PC-9 (cell line): ENCODE data around the gene CEP112. TPM values are rescaled to one million over a fixed set of nuclear protein-coding genes. Genes with fewer than 3 reads are reported as not detected.

Experiments
- BruUV-seq: library from RNA; stranded (reverse); fragments of 400-500 nt; replicated peaks from 2 replicates; lab custom pipeline; 2021; lab: Mats Ljungman, UMichigan
- CTCF ChIA-PET: fragments of 300-600 bp; sonication (Branson Sonifier 250); formaldehyde crosslinking; loops from one replicate; lab custom pipeline; 2022; ENCODE audit warnings: antibody characterized with exemption; lab: Charles Lee
- POLR2A ChIA-PET: fragments of 300-600 bp; sonication (Branson Sonifier 250); formaldehyde crosslinking; loops from one replicate; lab custom pipeline; 2022; ENCODE audit warnings: antibody characterized with exemption; ENCODE audit not compliant: unreplicated experiment; lab: Charles Lee
- DNase-seq, 2 experiments: peaks; one replicate each; pipeline versions ENCODE4 v3.0.0 to v3.0.0-alpha.2; 2015 to 2022; ENCODE audit warnings: mixed read lengths in 1 of 2
- H2AFZ ChIP-seq: fragments of 200-600 bp; sonication (generic); 2 replicates; pipeline ENCODE4 v1.8.1; 2017; ENCODE audit warnings: antibody characterized with exemption
- H3F3A ChIP-seq: fragments of 200-600 bp; sonication (generic); 2 replicates; pipeline ENCODE4 v1.8.1; 2017; ENCODE audit warnings: antibody characterized with exemption, mild to moderate bottlenecking, low read depth; ENCODE audit not compliant: insufficient read depth
- H3K27ac ChIP-seq: fragments of 200-600 bp; sonication (generic); 2 replicates; pipeline ENCODE4 v1.6.1; 2016; ENCODE audit warnings: mixed run types
- H3K27me3 ChIP-seq: fragments of 200-600 bp; sonication (generic); 2 replicates; pipeline ENCODE4 v1.6.1; 2016; ENCODE audit warnings: low read depth, mixed run types; ENCODE audit not compliant: insufficient read depth
- H3K36me3 ChIP-seq: fragments of 200-600 bp; sonication (generic); 2 replicates; pipeline ENCODE4 v1.6.1; 2016; ENCODE audit warnings: low read depth, mixed run types
- H3K4me1 ChIP-seq: fragments of 200-600 bp; sonication (generic); replicated peaks from 2 replicates; pipeline ENCODE4 v1.6.1; 2016; ENCODE audit warnings: mixed run types; ENCODE audit not compliant: insufficient read depth
- H3K4me2 ChIP-seq: fragments of 200-600 bp; sonication (generic); 2 replicates; pipeline ENCODE4 v1.6.1; 2017; ENCODE audit warnings: mixed run types
- H3K4me3 ChIP-seq: fragments of 200-600 bp; sonication (generic); 2 replicates; pipeline ENCODE4 v1.6.1; 2016; ENCODE audit warnings: mixed run types
- H3K79me2 ChIP-seq: fragments of 200-600 bp; sonication (generic); 2 replicates; pipeline ENCODE4 v1.6.1; 2017; ENCODE audit warnings: low read depth, mixed run types
- H3K9me2 ChIP-seq: fragments of 200-600 bp; sonication (generic); 2 replicates; pipeline ENCODE4 v1.8.1; 2017; ENCODE audit warnings: mild to moderate bottlenecking; ENCODE audit not compliant: insufficient read depth
- H3K9me3 ChIP-seq: fragments of 200-600 bp; sonication (generic); 2 replicates; pipeline ENCODE4 v1.8.1; 2016; ENCODE audit warnings: low read depth; ENCODE audit not compliant: insufficient read depth
- H4K20me1 ChIP-seq: fragments of 200-600 bp; sonication (generic); 2 replicates; pipeline ENCODE4 v1.8.1; 2017; ENCODE audit not compliant: insufficient read depth
- CTCF ChIP-seq: fragments of 200-600 bp; sonication (generic); conservative IDR thresholded peaks from 2 replicates; pipeline ENCODE4 v1.6.1; 2017; ENCODE audit warnings: mixed run types, antibody characterized with exemption, mild to moderate bottlenecking, moderate library complexity
- EZH2 ChIP-seq: fragments of 200-600 bp; sonication (generic); IDR thresholded peaks from 2 replicates; pipeline ENCODE4 v1.8.0; 2017; ENCODE audit warnings: antibody characterized with exemption, low read depth
- intact Hi-C: fragments of 100-400 bp; cut with micrococcal nuclease; formaldehyde crosslinking; loops from one replicate; pipeline ENCODE4 v1.10.0; 2022; ENCODE audit not compliant: unreplicated experiment
- total RNA-seq: library from RNA; stranded (reverse); gene quantifications from 2 replicates; pipeline ENCODE4 v1.2.3, GENCODE V29; 2021

CEP112 gene
- total RNA-seq, 1 experiment from 2014 or later: 4.3 TPM

- Histone ChIP-seq H3K27me3 (no peaks in the 10 kb centered on the region), H3K4me2 (no peak overlapping the region), H3K27ac (no peak overlapping the region), H3K79me2 (no peaks in the 10 kb centered on the region), H2AFZ (no peak overlapping the region), H3K4me3 (no peak overlapping the region), H3K9me2 (no peaks in the 10 kb centered on the region), H3K4me1 (no peaks in the 10 kb centered on the region), H3K9me3 (no peaks in the 10 kb centered on the region), H4K20me1 (no peaks in the 10 kb centered on the region), H3K36me3 (no peaks in the 10 kb centered on the region), H3F3A (no peaks in the 10 kb centered on the region)
- BruUV-seq: no TSS peak
- no peak for DNase-seq
- ChIA-PET CTCF (no interaction called here), POLR2A (no interaction called here)
- TF ChIP-seq CTCF: no peak
- intact Hi-C loops: no loop called here
Measured at GRCh38 chr17:65604070-65604469, 587.9 kb downstream of the CEP112 start.

DNA sequence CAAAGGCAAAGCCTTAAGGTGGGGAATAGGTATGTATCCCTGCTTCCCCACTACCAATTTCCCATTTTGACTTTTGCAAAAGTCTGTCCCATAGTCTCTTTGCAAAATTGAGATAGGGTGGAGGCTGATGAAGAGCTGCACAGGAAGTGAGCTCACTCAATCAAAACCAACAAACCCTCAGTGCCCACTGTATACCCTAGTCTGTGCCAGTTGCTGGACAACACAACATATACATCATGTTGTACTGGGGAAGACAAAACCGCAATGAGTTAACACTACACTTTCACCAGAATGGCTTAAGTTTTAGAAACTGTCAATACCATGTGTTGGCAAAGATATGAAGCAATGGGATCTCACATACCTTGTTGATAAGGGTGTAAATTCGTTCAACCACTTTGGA, 590.1 kb downstream of the CEP112 start:
- intact Hi-C loops: no loop called here
- H3K27me3 ChIP-seq: no peaks in the 10 kb centered on the region
- no peak for TF ChIP-seq CTCF
- no peak for TF ChIP-seq EZH2
- no peak for DNase-seq
- no peak overlapping the region for H2AFZ ChIP-seq
- H3K9me2 ChIP-seq: no peaks in the 10 kb centered on the region
- CTCF ChIA-PET: no interaction called here
- H3K4me3 ChIP-seq: no peak overlapping the region
- H4K20me1 ChIP-seq: no peaks in the 10 kb centered on the region
- no peaks in the 10 kb centered on the region for H3F3A ChIP-seq
- no peaks in the 10 kb centered on the region for H3K9me3 ChIP-seq
- H3K4me1 ChIP-seq: no peaks in the 10 kb centered on the region
- H3K4me2 ChIP-seq: no peak overlapping the region
- no peak overlapping the region for H3K27ac ChIP-seq
- no TSS peak for BruUV-seq
- H3K36me3 ChIP-seq: no peaks in the 10 kb centered on the region
- POLR2A ChIA-PET: no interaction called here
- no peaks in the 10 kb centered on the region for H3K79me2 ChIP-seq

- no peaks in the 10 kb centered on the region for H3F3A ChIP-seq
- H3K4me1 ChIP-seq: no peaks in the 10 kb centered on the region
- ChIA-PET CTCF (no interaction called here), POLR2A (no interaction called here)
- intact Hi-C loops: no loop called here
- H3K9me3 ChIP-seq: no peaks in the 10 kb centered on the region
- BruUV-seq: no TSS peak
- no peak overlapping the region for H3K27ac ChIP-seq
- H4K20me1 ChIP-seq: no peaks in the 10 kb centered on the region
- DNase-seq: no peak
- H3K9me2 ChIP-seq: no peaks in the 10 kb centered on the region
- no peak overlapping the region for H2AFZ ChIP-seq
- no peaks in the 10 kb centered on the region for H3K27me3 ChIP-seq
- no peak overlapping the region for H3K4me2 ChIP-seq
- no peaks in the 10 kb centered on the region for H3K36me3 ChIP-seq
- no peak for TF ChIP-seq EZH2
- TF ChIP-seq CTCF: no peak
- no peaks in the 10 kb centered on the region for H3K79me2 ChIP-seq
- no peak overlapping the region for H3K4me3 ChIP-seq
Measured at GRCh38 chr17:65601145-65601544, 590.8 kb downstream of the CEP112 start.
